Nephron progenitor cell (in vitro differentiated cells): ENCODE measurements around the gene KSR1.

Experiments
- DNase-seq: peaks from one replicate; pipeline ENCODE4 v3.0.0; 2021
- H3K27ac Mint-ChIP-seq: 2 replicates; pipeline ENCODE4 v1.8.0; 2021; ENCODE audit warnings: mild to moderate bottlenecking, moderate library complexity, mixed read lengths
- H3K27me3 Mint-ChIP-seq: 2 replicates; pipeline ENCODE4 v1.8.0; 2021; ENCODE audit warnings: mild to moderate bottlenecking, low read depth, mixed read lengths; ENCODE audit not compliant: poor library complexity
- H3K36me3 Mint-ChIP-seq: 2 replicates; pipeline ENCODE4 v1.8.0; 2021; ENCODE audit warnings: low read depth, mixed read lengths
- H3K4me1 Mint-ChIP-seq: 2 replicates; pipeline ENCODE4 v1.8.0; 2021; ENCODE audit warnings: mixed read lengths
- H3K4me3 Mint-ChIP-seq: 2 replicates; pipeline ENCODE4 v1.8.0; 2021; ENCODE audit warnings: mild to moderate bottlenecking, moderate library complexity, mixed read lengths
- H3K9me3 Mint-ChIP-seq: 2 replicates; pipeline ENCODE4 v1.8.0; 2021; ENCODE audit warnings: mild to moderate bottlenecking, moderate library complexity, mixed read lengths
- TF ChIP-seq, protein P1 (sequence below): fragments of 200-600 bp; sonication (generic); IDR thresholded peaks from 2 replicates; pipeline ENCODE4 v1.5.0; 2021; ENCODE audit warnings: antibody characterized with exemption

KSR1 gene

DNA sequence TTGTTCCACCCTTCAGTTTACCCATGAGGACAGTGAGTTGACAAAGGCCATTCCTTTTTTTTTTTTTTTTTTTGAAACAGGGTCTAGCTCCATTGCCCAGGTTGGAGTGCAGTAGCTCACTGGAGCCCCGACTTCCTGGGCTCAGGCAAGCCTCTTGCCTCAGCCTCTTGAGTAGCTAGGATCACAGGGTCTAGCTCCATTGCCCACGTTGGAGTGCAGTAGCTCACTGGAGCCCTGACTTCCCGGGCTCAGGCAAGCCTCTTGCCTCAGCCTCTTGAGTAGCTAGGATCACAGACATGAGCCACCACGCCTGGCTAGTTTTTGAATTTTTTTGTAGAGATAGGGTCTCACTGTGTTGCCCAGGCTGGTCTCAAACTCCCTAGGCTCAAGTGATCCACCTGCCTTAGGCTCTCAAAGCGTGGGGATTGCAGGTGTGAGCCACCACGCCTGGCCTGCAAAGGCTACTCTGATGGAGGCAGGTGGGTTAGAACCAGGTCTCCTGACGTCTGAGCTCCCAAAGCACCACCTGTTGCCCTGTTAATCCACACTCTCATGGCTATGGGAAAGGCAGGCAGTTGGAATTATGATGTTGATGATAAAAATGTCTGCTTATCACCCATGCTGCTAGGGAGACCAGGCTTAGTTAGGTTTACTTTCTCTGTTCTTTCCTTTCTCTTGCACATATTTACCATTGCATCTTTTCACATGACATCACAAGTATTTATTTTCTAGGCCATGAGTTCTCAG is 65.2 kb downstream of the KSR1 start:
- DNase-seq = no peak
- TF ChIP-seq, protein P1, sequence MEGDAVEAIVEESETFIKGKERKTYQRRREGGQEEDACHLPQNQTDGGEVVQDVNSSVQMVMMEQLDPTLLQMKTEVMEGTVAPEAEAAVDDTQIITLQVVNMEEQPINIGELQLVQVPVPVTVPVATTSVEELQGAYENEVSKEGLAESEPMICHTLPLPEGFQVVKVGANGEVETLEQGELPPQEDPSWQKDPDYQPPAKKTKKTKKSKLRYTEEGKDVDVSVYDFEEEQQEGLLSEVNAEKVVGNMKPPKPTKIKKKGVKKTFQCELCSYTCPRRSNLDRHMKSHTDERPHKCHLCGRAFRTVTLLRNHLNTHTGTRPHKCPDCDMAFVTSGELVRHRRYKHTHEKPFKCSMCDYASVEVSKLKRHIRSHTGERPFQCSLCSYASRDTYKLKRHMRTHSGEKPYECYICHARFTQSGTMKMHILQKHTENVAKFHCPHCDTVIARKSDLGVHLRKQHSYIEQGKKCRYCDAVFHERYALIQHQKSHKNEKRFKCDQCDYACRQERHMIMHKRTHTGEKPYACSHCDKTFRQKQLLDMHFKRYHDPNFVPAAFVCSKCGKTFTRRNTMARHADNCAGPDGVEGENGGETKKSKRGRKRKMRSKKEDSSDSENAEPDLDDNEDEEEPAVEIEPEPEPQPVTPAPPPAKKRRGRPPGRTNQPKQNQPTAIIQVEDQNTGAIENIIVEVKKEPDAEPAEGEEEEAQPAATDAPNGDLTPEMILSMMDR = no peak
- no peaks in the 10 kb centered on the region for H3K9me3 Mint-ChIP-seq
- H3K4me1 Mint-ChIP-seq = peaks cover 65% of the 10 kb centered on the region
- H3K27me3 Mint-ChIP-seq = no peaks in the 10 kb centered on the region
- H3K36me3 Mint-ChIP-seq = no peaks in the 10 kb centered on the region
- H3K4me3 Mint-ChIP-seq = no peak overlapping the region
- H3K27ac Mint-ChIP-seq = no peak overlapping the region

- Mint-ChIP-seq H3K27me3 (no peaks in the 10 kb centered on the region), H3K4me1 (peaks cover 72% of the 10 kb centered on the region), H3K36me3 (no peaks in the 10 kb centered on the region), H3K9me3 (no peaks in the 10 kb centered on the region), H3K27ac (no peak overlapping the region), H3K4me3 (no peak overlapping the region)
- TF ChIP-seq, protein P1 = no peak
- no peak for DNase-seq
Observed at GRCh38 chr17:27522028-27522635, 65.9 kb downstream of the KSR1 start.

DNA sequence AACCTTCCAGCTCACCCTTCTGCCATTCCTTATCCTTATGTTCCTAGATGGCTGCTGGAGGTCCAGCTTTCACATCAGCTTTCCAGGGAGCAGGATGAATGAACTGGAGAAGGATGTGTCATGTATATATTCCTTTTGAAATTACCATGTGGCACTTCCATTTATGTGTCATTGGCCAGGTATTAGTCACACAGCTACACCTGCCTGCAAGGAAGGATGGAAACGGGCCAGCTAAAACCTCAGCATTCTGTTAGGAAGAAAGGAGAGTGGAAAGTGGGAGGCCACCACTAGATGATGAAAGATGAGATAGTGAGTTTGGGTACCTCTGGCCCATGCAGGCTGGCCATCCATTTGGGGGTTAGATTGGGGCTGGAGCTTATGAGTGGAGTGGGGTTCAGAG is 67.5 kb downstream of the KSR1 start:
- Mint-ChIP-seq H3K27me3 (no peaks in the 10 kb centered on the region), H3K4me1 (peaks cover 59% of the 10 kb centered on the region), H3K27ac (peak overlapping the region; percentile 55), H3K4me3 (no peak overlapping the region), H3K36me3 (no peaks in the 10 kb centered on the region), H3K9me3 (no peaks in the 10 kb centered on the region)
- DNase-seq = no peak
- TF ChIP-seq, protein P1 = no peak

- H3K27ac Mint-ChIP-seq = peak overlapping the region; percentile 27
- TF ChIP-seq, protein P1 = no peak
- H3K36me3 Mint-ChIP-seq = no peaks in the 10 kb centered on the region
- H3K4me3 Mint-ChIP-seq = no peak overlapping the region
- H3K27me3 Mint-ChIP-seq = no peaks in the 10 kb centered on the region
- H3K9me3 Mint-ChIP-seq = no peaks in the 10 kb centered on the region
- no peak for DNase-seq
- H3K4me1 Mint-ChIP-seq = peaks cover 55% of the 10 kb centered on the region
Observed at GRCh38 chr17:27524594-27524993, 68.3 kb downstream of the KSR1 start.

DNA sequence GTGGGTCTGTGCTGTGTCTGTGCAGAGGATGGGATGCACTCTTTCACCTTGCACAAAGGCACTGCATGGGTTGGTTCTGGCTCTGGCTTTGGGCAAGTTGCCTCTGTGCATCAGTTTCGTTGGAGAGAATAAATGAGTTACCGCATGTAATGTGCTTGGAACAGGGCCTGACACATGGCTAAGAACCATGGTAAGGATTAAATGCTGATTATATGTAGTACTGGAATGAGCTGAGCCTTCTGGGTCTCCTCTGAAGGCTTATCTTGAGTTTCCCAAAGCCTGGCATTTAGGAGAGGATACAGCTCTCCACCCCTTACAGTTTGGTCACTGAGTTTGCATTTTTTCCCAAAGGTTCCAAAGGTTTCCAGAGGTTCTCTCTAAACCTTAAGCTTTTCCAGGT is 69.1 kb downstream of the KSR1 start:
- Mint-ChIP-seq H3K9me3 (no peaks in the 10 kb centered on the region), H3K4me3 (no peak overlapping the region), H3K27ac (no peak overlapping the region), H3K4me1 (peaks cover 56% of the 10 kb centered on the region), H3K27me3 (no peaks in the 10 kb centered on the region), H3K36me3 (no peaks in the 10 kb centered on the region)
- DNase-seq = no peak
- TF ChIP-seq, protein P1 = no peak
